HepG2 (cell line): Measurements from ENCODE around the gene IFT88. TPM values are rescaled to one million over a fixed set of nuclear protein-coding genes. Genes with fewer than 3 reads are reported as not detected.
A peak's percentile ranks its signal among the peaks of the same experiment; 100 is the strongest.

ENCODE experiments used
- ARID5B ChIP-seq: IDR thresholded peaks from 2 replicates; pipeline ENCODE4 v1.4.0; 2020; ENCODE audit warnings: mild to moderate bottlenecking, missing genetic modification reagents
- BATF2 ChIP-seq: sonication (generic); formaldehyde crosslinking; IDR thresholded peaks from 2 replicates; pipeline ENCODE4 v1.8.0; 2022; ENCODE audit warnings: mild to moderate bottlenecking, missing genetic modification reagents, moderate library complexity
- GATAD2A ChIP-seq: IDR thresholded peaks from 2 replicates; pipeline ENCODE4 v1.6.1; 2016
- HNRNPUL1 ChIP-seq: fragments of 200-400 bp; formaldehyde crosslinking; IDR thresholded peaks from 2 replicates; pipeline ENCODE4 v1.6.1; 2017; ENCODE audit warnings: low read depth, mild to moderate bottlenecking, low read length, moderate library complexity
- IKZF5 ChIP-seq: IDR thresholded peaks from 2 replicates; pipeline ENCODE4 v1.6.1; 2018; ENCODE audit warnings: missing genetic modification reagents, mild to moderate bottlenecking, missing compliant biosample characterization
- MED13 ChIP-seq: sonication (generic); formaldehyde crosslinking; IDR thresholded peaks from 2 replicates; pipeline ENCODE4 v1.5.0; 2020; ENCODE audit warnings: missing genetic modification reagents
- MEIS2 ChIP-seq: sonication (generic); formaldehyde crosslinking; IDR thresholded peaks from 2 replicates; pipeline ENCODE4 v1.9.0; 2021; ENCODE audit warnings: mild to moderate bottlenecking, missing genetic modification reagents
- PLSCR1 ChIP-seq: sonication (generic); formaldehyde crosslinking; IDR thresholded peaks from 2 replicates; pipeline ENCODE4 v1.5.0; 2020; ENCODE audit warnings: missing genetic modification reagents, mild to moderate bottlenecking, borderline replicate concordance
- SRSF1 ChIP-seq: fragments of 200-400 bp; formaldehyde crosslinking; optimal IDR thresholded peaks from 2 replicates; pipeline ENCODE3; 2017; ENCODE audit warnings: mild to moderate bottlenecking, low read depth, low read length, moderate library complexity
- ZFP41 ChIP-seq: sonication (generic); formaldehyde crosslinking; IDR thresholded peaks from 2 replicates; pipeline ENCODE4 v1.4.0; 2020; ENCODE audit warnings: mild to moderate bottlenecking, missing genetic modification reagents, borderline replicate concordance
- ZNF441 ChIP-seq: sonication (generic); formaldehyde crosslinking; IDR thresholded peaks from 2 replicates; pipeline ENCODE4 v1.7.0; 2021; ENCODE audit warnings: missing genetic modification reagents, borderline replicate concordance
- ZNF546 ChIP-seq: sonication (generic); formaldehyde crosslinking; conservative IDR thresholded peaks from 2 replicates; pipeline ENCODE4 v1.8.1; 2023; ENCODE audit warnings: mild to moderate bottlenecking, missing genetic modification reagents
- ZNF646 ChIP-seq: sonication (generic); formaldehyde crosslinking; IDR thresholded peaks from 2 replicates; pipeline ENCODE4 v1.9.0; 2021; ENCODE audit warnings: mild to moderate bottlenecking, missing genetic modification reagents
- ZNF678 ChIP-seq: sonication (generic); formaldehyde crosslinking; IDR thresholded peaks from 2 replicates; pipeline ENCODE4 v1.4.0; 2020; ENCODE audit warnings: mild to moderate bottlenecking, missing genetic modification reagents
- polyA plus RNA-seq, 8 experiments: library from polyadenylated mRNA; depleted of rRNA in 3 of 8; stranded (reverse) in 7 of 8; unstranded in 1 of 8; fragments of >200 nt; fragmentation: Illumina TruSeq in 4 of 8; extraction: Trizol in 4 of 8; gene quantifications; 2 replicates each; pipeline versions ENCODE4 v1.2.1 to v1.2.3, GENCODE V29; 2011 to 2016; ENCODE audit warnings: low read depth in 4 of 8, missing spikeins in 1 of 8, mixed read lengths in 1 of 8; ENCODE audit not compliant: insufficient read depth in 1 of 8
- total RNA-seq, 5 experiments: library from RNA; depleted of rRNA; stranded (reverse); fragments of >200 nt; fragmentation: Illumina TruSeq; extraction: Trizol; gene quantifications; 2 replicates each; pipeline ENCODE4 v1.2.3, GENCODE V29; 2016; ENCODE audit warnings: low read depth in 1 of 5

Gene IFT88
- total and polyA plus RNA-seq, 2 of the 13 experiments (the other 11 are each of a cell fraction or from before 2014, with no cell fraction given) = 8.4 to 19.9 TPM

GRCh38 chr13:20525601-20526544 lies 41.1 kb upstream of the IFT88 start, which contains the start of gene CRYL1 (continued):
- TF ChIP-seq MEIS2 (CRISPR knock-in tag) (no peak; the same call in none of the 2 replicates), MED13 (CRISPR knock-in tag) (no peak), SRSF1 (no peak), GATAD2A (CRISPR knock-in tag) (peak; percentile 54; the same call in 1 of the 2 replicates), IKZF5 (CRISPR knock-in tag) (no peak; the same call in 1 of the 2 replicates), ZFP41 (CRISPR knock-in tag) (no peak), PLSCR1 (CRISPR knock-in tag) (no peak), ZNF441 (CRISPR knock-in tag) (no peak), HNRNPUL1 (no peak), ARID5B (peak; percentile 48), ZNF678 (CRISPR knock-in tag) (no peak), ZNF646 (peak; percentile 75), ZNF546 (CRISPR knock-in tag) (peak; percentile 94; the same call in 1 of the 2 replicates), BATF2 (no peak)
